B cell (primary cell): ENCODE results near the gene MSS51. TPM values are rescaled to one million over a fixed set of nuclear protein-coding genes. Genes with fewer than 3 reads are reported as not detected.

Source experiments
- ATAC-seq: fragments of 200-7000 bp; cut with Tn5 transposase; one replicate; pipeline ENCODE4 v1.10.0; 2021; ENCODE audit warnings: low read depth, mild to moderate bottlenecking, moderate number of reproducible peaks, moderate library complexity
- CTCF ChIA-PET: fragments of 350-600 bp; sonication (Branson Sonifier 250); formaldehyde crosslinking; loops from one replicate; lab custom pipeline; 2021; ENCODE audit warnings: antibody characterized with exemption, inconsistent platforms; lab: Charles Lee
- POLR2A ChIA-PET: fragments of 350-600 bp; sonication (Branson Sonifier 250); formaldehyde crosslinking; loops from one replicate; lab custom pipeline; 2021; ENCODE audit warnings: antibody characterized with exemption; lab: Charles Lee
- DNase-seq: peaks from one replicate; pipeline ENCODE4 v3.0.0; 2013
- H2AFZ ChIP-seq: 2 replicates; pipeline ENCODE4 v1.6.1; 2012; ENCODE audit warnings: mild to moderate bottlenecking, low read depth, low read length; ENCODE audit not compliant: insufficient read depth, poor library complexity, severe bottlenecking
- H3K27ac ChIP-seq, 2 donors: 1 replicate in 1 of 2; 2 replicates in 1 of 2; pipeline ENCODE4 v1.5.1; 2012 to 2013; ENCODE audit warnings: low read length in 2 of 2, mild to moderate bottlenecking in 2 of 2, moderate library complexity in 1 of 2
- H3K27me3 ChIP-seq, 4 experiments: fragments of 200-600 bp in 1 of 4; sonication (generic) in 1 of 4; replicated peaks in 1 of 4; 1 replicate in 2 of 4; 2 replicates in 2 of 4; pipeline versions ENCODE4 v1.6.1 to v1.7.0; 2013 to 2016; ENCODE audit warnings: low read length in 3 of 4, mild to moderate bottlenecking in 2 of 4, mixed read lengths in 1 of 4, moderate library complexity in 1 of 4; ENCODE audit not compliant: insufficient read depth in 4 of 4, control insufficient read depth in 3 of 4; ENCODE audit errors: control extremely low read depth in 1 of 4
- H3K36me3 ChIP-seq, 2 experiments: replicated peaks in 1 of 2; 1 replicate in 1 of 2; 2 replicates in 1 of 2; pipeline versions ENCODE4 v1.6.1 to v1.7.1; 2013; ENCODE audit warnings: low read length in 1 of 2; ENCODE audit not compliant: insufficient read depth in 2 of 2, control insufficient read depth in 1 of 2; ENCODE audit errors: control extremely low read depth in 1 of 2, extremely low read depth in 1 of 2
- H3K4me1 ChIP-seq, 2 donors: fragments of 200-600 bp in 1 of 2; sonication (generic) in 1 of 2; 1 replicate in 1 of 2; 2 replicates in 1 of 2; pipeline versions ENCODE4 v1.5.1 to v1.6.1; 2013 to 2017; ENCODE audit warnings: low read length in 2 of 2; ENCODE audit not compliant: control insufficient read depth in 2 of 2, insufficient read depth in 2 of 2
- H3K4me2 ChIP-seq: replicated peaks from 2 replicates; pipeline ENCODE3; 2012; ENCODE audit warnings: mild to moderate bottlenecking, low read depth, low read length; ENCODE audit not compliant: poor library complexity, severe bottlenecking
- H3K4me3 ChIP-seq, 5 experiments: fragments of 200-600 bp in 1 of 5; sonication (generic) in 1 of 5; 1 replicate in 3 of 5; 2 replicates in 2 of 5; pipeline versions ENCODE4 v1.5.1 to v1.7.0; 2011 to 2016; ENCODE audit warnings: low read length in 4 of 5, mild to moderate bottlenecking in 4 of 5, low read depth in 2 of 5, control low read depth in 1 of 5, moderate library complexity in 1 of 5; ENCODE audit not compliant: insufficient read depth in 1 of 5; ENCODE audit errors: control extremely low read depth in 1 of 5, extremely low read depth in 1 of 5
- H3K79me2 ChIP-seq: fragments of 200-600 bp; sonication (generic); one replicate; pipeline ENCODE4 v1.6.0; 2016; ENCODE audit warnings: low read length; ENCODE audit not compliant: control insufficient read depth, insufficient read depth
- H3K9ac ChIP-seq: fragments of 200-600 bp; sonication (generic); 2 replicates; pipeline ENCODE4 v1.6.1; 2017; ENCODE audit warnings: mild to moderate bottlenecking, low read length, moderate library complexity
- H3K9me3 ChIP-seq, 3 donors: one replicate each; pipeline versions ENCODE4 v1.6.1 to v1.7.1; 2013; ENCODE audit warnings: low read length in 2 of 3; ENCODE audit not compliant: control insufficient read depth in 2 of 3, insufficient read depth in 1 of 3; ENCODE audit errors: control extremely low read depth in 1 of 3
- H4K20me1 ChIP-seq: 2 replicates; pipeline ENCODE4 v1.6.0; 2012; ENCODE audit warnings: mild to moderate bottlenecking, low read length; ENCODE audit not compliant: insufficient read depth, control insufficient read depth, poor library complexity, severe bottlenecking
- H3K27ac Mint-ChIP-seq: one replicate; pipeline ENCODE4 v1.8.0; 2021; ENCODE audit warnings: mixed read lengths
- H3K27me3 Mint-ChIP-seq: one replicate; pipeline ENCODE4 v1.8.0; 2021; ENCODE audit warnings: mixed read lengths
- H3K4me1 Mint-ChIP-seq: one replicate; pipeline ENCODE4 v1.8.0; 2021; ENCODE audit warnings: mixed read lengths
- H3K4me3 Mint-ChIP-seq: one replicate; pipeline ENCODE4 v1.8.0; 2021; ENCODE audit warnings: mixed read lengths
- H3K9me3 Mint-ChIP-seq: one replicate; pipeline ENCODE4 v1.8.0; 2022; ENCODE audit warnings: mixed read lengths; ENCODE audit not compliant: insufficient read depth
- EZH2 ChIP-seq: IDR thresholded peaks from 2 replicates; pipeline ENCODE4 v1.6.1; 2012; ENCODE audit warnings: borderline replicate concordance, low read depth, mild to moderate bottlenecking, moderate library complexity, low read length; ENCODE audit not compliant: insufficient read depth, poor library complexity, severe bottlenecking
- WGBS: methylation state at CpG from one replicate; pipeline ENCODE4 v1.1.5; 2013; ENCODE audit warnings: missing lambda C conversion rate; ENCODE audit not compliant: insufficient coverage; 5-methylcytosine and 5-hydroxymethylcytosine counted together
- intact Hi-C: fragments of 100-400 bp; cut with micrococcal nuclease; formaldehyde crosslinking; loops from one replicate; pipeline ENCODE4 v1.10.0; 2022
- polyA plus RNA-seq: library from polyadenylated mRNA; depleted of rRNA; stranded (reverse); fragments of >200 nt; gene quantifications from 2 replicates; pipeline ENCODE4 v1.2.3, GENCODE V29; 2012
- total RNA-seq, 2 donors: library from RNA; stranded (reverse); fragments of 120-200 nt in 1 of 2; gene quantifications; 1 replicate in 1 of 2; 2 replicates in 1 of 2; pipeline versions ENCODE4 v1.2.3 to v1.2.4, GENCODE V29; 2013 to 2022
- TF ChIP-seq, protein P1 (sequence below): fragments of 200-600 bp; IDR thresholded peaks from one replicate; pipeline ENCODE4 v1.8.0; 2022; ENCODE audit warnings: antibody characterized with exemption, mild to moderate bottlenecking

The MSS51 gene
- total and polyA plus RNA-seq, 2 donors (not counting 1 experiment from before 2014, with no cell fraction given) = 4.7 to 6.4 TPM

DNA sequence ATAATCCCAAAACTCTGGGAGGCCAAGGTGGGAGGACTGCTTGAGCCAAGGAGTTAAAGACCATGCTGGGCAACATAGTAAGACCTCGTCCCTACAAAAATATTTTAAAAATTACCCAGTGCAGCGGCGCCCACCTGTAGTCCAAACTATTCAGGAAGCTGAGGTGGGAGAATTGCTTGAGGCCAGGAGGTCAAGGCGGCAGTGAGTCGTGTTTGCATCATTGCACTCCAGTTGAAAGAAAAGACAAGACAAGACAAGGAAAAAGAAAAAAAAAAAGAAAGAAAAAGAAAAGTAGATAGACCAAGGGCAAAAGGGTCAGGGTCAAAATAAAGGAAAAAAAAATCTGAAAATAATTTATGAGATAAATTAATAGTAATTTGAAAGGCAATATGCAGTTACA lies 25.3 kb downstream of the MSS51 start:
- WGBS = 100% methylated on average over 2 of the region's 5 CpGs
- H3K9me3 ChIP-seq = no peaks in the 10 kb centered on the region
- no peak overlapping the region for H3K27ac ChIP-seq
- H3K79me2 ChIP-seq = peaks cover 99% of the 10 kb centered on the region
- no peak overlapping the region for H3K27ac Mint-ChIP-seq
- H3K27me3 Mint-ChIP-seq = no peaks in the 10 kb centered on the region
- no peak overlapping the region for H3K9ac ChIP-seq
- no peak overlapping the region for H3K4me3 ChIP-seq
- H3K4me1 Mint-ChIP-seq = peaks cover 51% of the 10 kb centered on the region
- H4K20me1 ChIP-seq = peaks cover 62% of the 10 kb centered on the region
- no peak overlapping the region for H2AFZ ChIP-seq
- peaks cover 9 to 13% of the 10 kb centered on the region in 2 donors for H3K4me1 ChIP-seq
- ATAC-seq = no peak
- DNase-seq = no peak
- H3K4me2 ChIP-seq = no peak overlapping the region
- no peak overlapping the region for H3K4me3 Mint-ChIP-seq
- intact Hi-C loops = no loop called here
- TF ChIP-seq, protein P1, sequence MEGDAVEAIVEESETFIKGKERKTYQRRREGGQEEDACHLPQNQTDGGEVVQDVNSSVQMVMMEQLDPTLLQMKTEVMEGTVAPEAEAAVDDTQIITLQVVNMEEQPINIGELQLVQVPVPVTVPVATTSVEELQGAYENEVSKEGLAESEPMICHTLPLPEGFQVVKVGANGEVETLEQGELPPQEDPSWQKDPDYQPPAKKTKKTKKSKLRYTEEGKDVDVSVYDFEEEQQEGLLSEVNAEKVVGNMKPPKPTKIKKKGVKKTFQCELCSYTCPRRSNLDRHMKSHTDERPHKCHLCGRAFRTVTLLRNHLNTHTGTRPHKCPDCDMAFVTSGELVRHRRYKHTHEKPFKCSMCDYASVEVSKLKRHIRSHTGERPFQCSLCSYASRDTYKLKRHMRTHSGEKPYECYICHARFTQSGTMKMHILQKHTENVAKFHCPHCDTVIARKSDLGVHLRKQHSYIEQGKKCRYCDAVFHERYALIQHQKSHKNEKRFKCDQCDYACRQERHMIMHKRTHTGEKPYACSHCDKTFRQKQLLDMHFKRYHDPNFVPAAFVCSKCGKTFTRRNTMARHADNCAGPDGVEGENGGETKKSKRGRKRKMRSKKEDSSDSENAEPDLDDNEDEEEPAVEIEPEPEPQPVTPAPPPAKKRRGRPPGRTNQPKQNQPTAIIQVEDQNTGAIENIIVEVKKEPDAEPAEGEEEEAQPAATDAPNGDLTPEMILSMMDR = no peak
- TF ChIP-seq EZH2 = no peak
- H3K36me3 ChIP-seq = peaks cover 2 to 6% of the 10 kb centered on the region in 2 experiments
- no peaks in the 10 kb centered on the region for H3K9me3 Mint-ChIP-seq
- CTCF ChIA-PET = no interaction called here
- POLR2A ChIA-PET = no interaction called here
- H3K27me3 ChIP-seq = no peaks in the 10 kb centered on the region

DNA sequence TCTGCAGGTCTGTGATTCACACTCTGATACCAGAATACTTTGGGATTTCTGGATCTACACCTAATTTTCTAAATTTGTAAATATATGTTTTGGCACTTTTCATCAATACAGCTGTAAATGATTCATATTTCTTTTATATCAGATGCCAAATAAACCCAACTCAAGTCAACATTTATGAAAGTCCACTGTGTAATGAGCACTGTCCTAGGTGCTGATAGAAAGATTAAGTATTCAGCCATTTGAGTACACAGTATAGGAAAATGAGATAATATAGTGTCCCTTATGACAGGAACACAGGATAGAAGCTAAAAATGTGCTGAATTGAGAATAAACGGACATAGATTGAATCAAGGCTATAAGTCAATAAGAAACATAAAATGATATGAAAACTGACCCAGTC lies 25.9 kb downstream of the MSS51 start:
- no peak for DNase-seq
- WGBS = no CpG with 5 or more reads among the region's 1 CpG
- no peak overlapping the region for H3K9ac ChIP-seq
- Mint-ChIP-seq H3K27ac (no peak overlapping the region), H3K27me3 (no peaks in the 10 kb centered on the region), H3K4me1 (peaks cover 47% of the 10 kb centered on the region), H3K4me3 (no peak overlapping the region), H3K9me3 (no peaks in the 10 kb centered on the region)
- H2AFZ ChIP-seq = no peak overlapping the region
- H3K4me3 ChIP-seq = no peak overlapping the region
- intact Hi-C loops = no loop called here
- TF ChIP-seq EZH2 = no peak
- TF ChIP-seq, protein P1 = no peak
- peaks cover 99% of the 10 kb centered on the region for H3K79me2 ChIP-seq
- H3K27me3 ChIP-seq = no peaks in the 10 kb centered on the region
- H3K27ac ChIP-seq = no peak overlapping the region
- H3K4me2 ChIP-seq = no peak overlapping the region
- POLR2A ChIA-PET = no interaction called here
- peaks cover 2 to 6% of the 10 kb centered on the region in 2 experiments for H3K36me3 ChIP-seq
- peaks cover 67% of the 10 kb centered on the region for H4K20me1 ChIP-seq
- no peak for ATAC-seq
- no peaks in the 10 kb centered on the region for H3K9me3 ChIP-seq
- CTCF ChIA-PET = no interaction called here
- H3K4me1 ChIP-seq = peaks cover 3 to 7% of the 10 kb centered on the region in 2 donors
